IgD-negative memory B cell (primary cell): Measurements from ENCODE around the gene RBCK1. TPM values are rescaled to one million over a fixed set of nuclear protein-coding genes. Genes with fewer than 3 reads are reported as not detected.

ENCODE experiments used
- H3K27ac Mint-ChIP-seq, 3 donors: one replicate each; pipeline ENCODE4 v1.8.0; 2020 to 2022; ENCODE audit warnings: mild to moderate bottlenecking in 3 of 3, mixed read lengths in 3 of 3, moderate library complexity in 1 of 3
- H3K27me3 Mint-ChIP-seq: one replicate; pipeline ENCODE4 v1.8.0; 2021; ENCODE audit warnings: mixed read lengths
- H3K36me3 Mint-ChIP-seq: one replicate; pipeline ENCODE4 v1.8.0; 2020; ENCODE audit warnings: mild to moderate bottlenecking, mixed read lengths
- H3K4me1 Mint-ChIP-seq, 3 donors: one replicate each; pipeline ENCODE4 v1.8.0; 2020 to 2022; ENCODE audit warnings: mixed read lengths in 3 of 3, mild to moderate bottlenecking in 1 of 3
- H3K4me3 Mint-ChIP-seq, 4 donors: one replicate each; pipeline ENCODE4 v1.8.0; 2020 to 2022; ENCODE audit warnings: mild to moderate bottlenecking in 4 of 4, mixed read lengths in 4 of 4, moderate library complexity in 3 of 4
- H3K9me3 Mint-ChIP-seq, 3 donors: one replicate each; pipeline ENCODE4 v1.8.0; 2020 to 2021; ENCODE audit warnings: mixed read lengths in 3 of 3, mild to moderate bottlenecking in 1 of 3
- polyA plus RNA-seq: library from polyadenylated mRNA; unstranded; fragments of 300-500 nt; fragmentation: Illumina TruSeq; gene quantifications from one replicate; pipeline ENCODE4 v1.2.3, GENCODE V29; 2021

RBCK1 gene
- polyA plus RNA-seq, 1 donor from 2014 or later = 107 TPM

GRCh38 chr20:414161-414560, 6.1 kb downstream of the RBCK1 start:
- Mint-ChIP-seq H3K36me3 (peaks cover 4% of the 10 kb centered on the region), H3K4me3 (peak overlapping the region in 1 of 4 donors; percentile 80), H3K27me3 (no peaks in the 10 kb centered on the region), H3K9me3 (no peaks in the 10 kb centered on the region), H3K27ac (no peak overlapping the region), H3K4me1 (peaks cover 31 to 40% (median 38%) of the 10 kb centered on the region in 3 donors)

- no peak overlapping the region for H3K4me3 Mint-ChIP-seq
- H3K27ac Mint-ChIP-seq = no peak overlapping the region
- H3K9me3 Mint-ChIP-seq = no peaks in the 10 kb centered on the region
- peaks cover 16 to 25% (median 24%) of the 10 kb centered on the region in 3 donors for H3K4me1 Mint-ChIP-seq
- no peaks in the 10 kb centered on the region for H3K27me3 Mint-ChIP-seq
- H3K36me3 Mint-ChIP-seq = peaks cover 4% of the 10 kb centered on the region
These were observed 7.8 kb downstream of the RBCK1 start for GRCh38 chr20:415820-416322.

- H3K27me3 Mint-ChIP-seq = no peaks in the 10 kb centered on the region
- peaks cover 8 to 22% (median 19%) of the 10 kb centered on the region in 3 donors for H3K4me1 Mint-ChIP-seq
- H3K9me3 Mint-ChIP-seq = no peaks in the 10 kb centered on the region
- H3K27ac Mint-ChIP-seq = peak overlapping the region; percentile 6 to 67 (median 25)
- no peak overlapping the region for H3K4me3 Mint-ChIP-seq
- peaks cover 2% of the 10 kb centered on the region for H3K36me3 Mint-ChIP-seq
These were observed 9.1 kb downstream of the RBCK1 start for GRCh38 chr20:416950-417800.

GRCh38 chr20:417801-418342, 9.8 kb downstream of the RBCK1 start:
- no peak overlapping the region for H3K27ac Mint-ChIP-seq

DNA sequence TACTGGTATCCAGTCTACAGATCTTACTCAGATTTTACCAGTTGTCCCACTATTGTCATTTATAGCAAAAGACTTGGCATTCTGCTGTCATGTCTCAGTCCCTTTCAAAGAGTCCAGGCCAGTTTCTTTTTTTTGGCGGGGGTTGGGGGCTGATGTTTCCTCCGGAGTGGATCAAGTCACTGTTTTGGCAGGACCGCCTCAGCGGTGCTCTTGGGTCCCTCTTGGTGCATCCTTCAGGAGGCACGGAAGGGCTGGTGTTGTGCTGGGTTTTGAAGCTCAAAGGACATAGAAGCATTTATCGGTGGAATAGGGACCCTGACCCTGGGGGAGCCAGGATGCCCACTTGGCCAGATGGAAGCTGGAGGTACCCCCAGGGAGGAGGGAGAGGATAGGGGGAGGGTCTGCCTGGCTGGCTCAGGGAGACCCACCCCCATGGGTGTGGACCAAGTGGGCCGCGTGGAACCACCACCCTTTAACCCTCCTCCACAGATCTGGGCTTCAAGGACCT, 10.8 kb downstream of the RBCK1 start:
- no peaks in the 10 kb centered on the region for H3K9me3 Mint-ChIP-seq
- H3K27me3 Mint-ChIP-seq = no peaks in the 10 kb centered on the region
- H3K36me3 Mint-ChIP-seq = peaks cover 3% of the 10 kb centered on the region
- peak overlapping the region in 1 of 3 donors; percentile 76 for H3K27ac Mint-ChIP-seq
- peaks cover 3 to 10% (median 8%) of the 10 kb centered on the region in 3 donors for H3K4me1 Mint-ChIP-seq
- H3K4me3 Mint-ChIP-seq = no peak overlapping the region

More at GRCh38 chr20:417801-418342, 9.8 kb downstream of the RBCK1 start:
- H3K36me3 Mint-ChIP-seq = peaks cover 3% of the 10 kb centered on the region
- no peaks in the 10 kb centered on the region for H3K27me3 Mint-ChIP-seq
- H3K4me1 Mint-ChIP-seq = peaks cover 7 to 17% (median 15%) of the 10 kb centered on the region in 3 donors
- H3K9me3 Mint-ChIP-seq = no peaks in the 10 kb centered on the region
- H3K4me3 Mint-ChIP-seq = no peak overlapping the region

- H3K36me3 Mint-ChIP-seq = peaks cover 3% of the 10 kb centered on the region
- H3K27me3 Mint-ChIP-seq = no peaks in the 10 kb centered on the region
- peak overlapping the region in 1 of 4 donors; percentile 52 for H3K4me3 Mint-ChIP-seq
- H3K27ac Mint-ChIP-seq = peak overlapping the region in 2 of 3 donors; percentile 65 to 71
- no peaks in the 10 kb centered on the region for H3K9me3 Mint-ChIP-seq
- peaks cover 2 to 10% (median 8%) of the 10 kb centered on the region in 3 donors for H3K4me1 Mint-ChIP-seq
These were observed 11.6 kb downstream of the RBCK1 start for GRCh38 chr20:419556-420165.

DNA sequence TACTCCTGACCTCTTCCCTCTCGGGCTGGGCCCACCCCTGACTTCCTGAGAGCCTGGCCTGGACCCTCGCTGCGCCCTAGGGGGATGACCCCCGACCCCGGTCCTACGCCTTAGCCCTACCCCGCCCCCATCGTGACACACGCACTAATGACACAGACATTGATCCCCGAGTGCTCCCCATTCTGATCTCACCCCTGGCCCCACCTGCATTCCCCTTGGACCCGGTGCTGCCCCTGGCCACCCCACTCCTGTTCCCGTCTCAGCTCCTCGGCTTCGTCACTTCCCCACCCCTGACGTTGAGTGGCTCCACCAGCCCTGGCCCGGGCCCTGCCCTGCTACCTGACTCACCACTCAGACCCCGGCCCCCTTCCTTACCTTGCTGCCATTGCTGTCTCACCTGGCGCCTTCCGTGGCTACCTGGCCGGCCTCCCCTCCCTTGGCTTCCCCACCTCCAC, 12.1 kb downstream of the RBCK1 start:
- Mint-ChIP-seq H3K9me3 (no peaks in the 10 kb centered on the region), H3K27ac (peak overlapping the region in 2 of 3 donors; percentile 65 to 71), H3K4me3 (peak overlapping the region in 1 of 4 donors; percentile 52), H3K36me3 (peaks cover 3% of the 10 kb centered on the region), H3K27me3 (no peaks in the 10 kb centered on the region), H3K4me1 (peaks cover 1 to 10% (median 8%) of the 10 kb centered on the region in 3 donors)

GRCh38 chr20:420721-421574, 12.8 kb downstream of the RBCK1 start:
- Mint-ChIP-seq H3K4me3 (peak overlapping the region in 1 of 4 donors; percentile 39), H3K27me3 (no peaks in the 10 kb centered on the region), H3K36me3 (peaks cover 3% of the 10 kb centered on the region), H3K9me3 (no peaks in the 10 kb centered on the region), H3K27ac (peak overlapping the region in 2 of 3 donors; percentile 40 to 60), H3K4me1 (peaks cover 1 to 5% (median 4%) of the 10 kb centered on the region in 3 donors)

DNA sequence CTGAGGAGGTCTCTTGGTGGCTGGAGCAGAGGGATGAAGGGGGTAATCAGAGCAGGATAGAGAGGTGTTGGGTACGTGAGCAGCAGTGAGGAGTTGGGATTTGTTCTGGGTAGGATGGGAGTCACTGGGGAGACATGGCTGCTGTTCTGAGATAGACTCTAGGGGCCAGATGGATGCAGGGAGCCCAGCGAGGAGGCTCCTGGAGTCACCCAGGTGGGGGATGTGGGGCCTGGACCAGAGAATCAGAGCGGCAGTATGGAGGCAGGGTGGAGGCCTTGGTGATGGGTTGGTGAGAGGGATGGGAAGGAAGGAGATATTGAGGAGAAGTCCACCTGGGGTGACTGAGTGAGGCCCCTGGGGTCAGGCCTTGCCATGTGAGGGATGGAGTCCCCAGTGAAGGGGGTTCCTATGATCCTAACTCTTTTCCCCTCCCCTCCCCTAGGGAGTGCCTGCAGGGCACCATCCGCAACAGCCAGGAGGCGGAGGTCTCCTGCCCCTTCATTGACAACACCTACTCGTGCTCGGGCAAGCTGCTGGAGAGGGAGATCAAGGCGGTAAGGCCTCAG, 13.7 kb downstream of the RBCK1 start:
- Mint-ChIP-seq H3K4me3 (no peak overlapping the region), H3K4me1 (peaks cover 0 to 3% (median 1%) of the 10 kb centered on the region in 3 donors), H3K27me3 (no peaks in the 10 kb centered on the region), H3K36me3 (peaks cover 9% of the 10 kb centered on the region), H3K27ac (peak overlapping the region in 2 of 3 donors; percentile 40 to 71), H3K9me3 (no peaks in the 10 kb centered on the region)

GRCh38 chr20:426566-426965, 18.5 kb downstream of the RBCK1 start:
- Mint-ChIP-seq H3K36me3 (peaks cover 8% of the 10 kb centered on the region), H3K9me3 (no peaks in the 10 kb centered on the region), H3K4me3 (no peak overlapping the region), H3K27me3 (no peaks in the 10 kb centered on the region), H3K4me1 (peaks cover 0 to 2% (median 1%) of the 10 kb centered on the region in 3 donors), H3K27ac (peak overlapping the region in 1 of 3 donors; percentile 76)

DNA sequence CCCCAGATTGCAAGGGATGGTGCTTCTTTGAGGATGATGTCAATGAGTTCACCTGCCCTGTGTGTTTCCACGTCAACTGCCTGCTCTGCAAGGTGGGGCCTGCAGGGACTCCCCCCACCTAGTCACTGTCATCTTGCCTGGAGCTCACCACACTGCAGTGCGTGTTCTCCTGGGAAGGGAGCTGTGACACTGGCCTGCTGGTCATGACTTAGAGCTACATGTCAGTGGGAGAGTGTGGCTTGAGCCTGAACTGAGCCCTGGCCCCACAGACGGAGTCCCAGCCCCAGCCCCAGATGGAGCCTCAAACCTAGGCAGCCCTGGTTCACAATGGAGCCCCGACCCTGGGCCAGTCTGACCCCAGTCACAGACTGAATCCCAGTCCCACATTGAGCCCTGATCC, 19.3 kb downstream of the RBCK1 start:
- Mint-ChIP-seq H3K27me3 (no peaks in the 10 kb centered on the region), H3K9me3 (no peaks in the 10 kb centered on the region), H3K4me3 (no peak overlapping the region), H3K36me3 (peaks cover 8% of the 10 kb centered on the region), H3K27ac (no peak overlapping the region), H3K4me1 (peaks cover 0 to 2% (median 2%) of the 10 kb centered on the region in 3 donors)

- Mint-ChIP-seq H3K9me3 (no peaks in the 10 kb centered on the region), H3K4me3 (peak overlapping the region in 1 of 4 donors; percentile 59), H3K36me3 (peaks cover 8% of the 10 kb centered on the region), H3K27ac (no peak overlapping the region), H3K27me3 (no peaks in the 10 kb centered on the region), H3K4me1 (peaks cover under 1 to 3% (median 2%) of the 10 kb centered on the region in 3 donors)
These were observed 20.0 kb downstream of the RBCK1 start for GRCh38 chr20:427849-428657.

- no peaks in the 10 kb centered on the region for H3K27me3 Mint-ChIP-seq
- H3K4me1 Mint-ChIP-seq = peaks cover 7 to 10% (median 9%) of the 10 kb centered on the region in 3 donors
- H3K27ac Mint-ChIP-seq = no peak overlapping the region
- H3K9me3 Mint-ChIP-seq = no peaks in the 10 kb centered on the region
- H3K4me3 Mint-ChIP-seq = no peak overlapping the region
- peaks cover 8% of the 10 kb centered on the region for H3K36me3 Mint-ChIP-seq
These were observed 20.6 kb downstream of the RBCK1 start for GRCh38 chr20:428658-429200.
